Activated T-helper 1 cell treated with anti-CD3 and anti-CD28 coated beads, Interleukin-12 subunit alpha, Interleukin-12 subunit beta, Interleukin-2, Interleukin-4 antibody, amounts not matched to agents 30 ng/mL and 10 ng/mL and 1 ng/mL, durations not matched to agents 14 hours and 24 hours and 36 hours (primary cell): ENCODE data around the gene PRTN3. TPM values are rescaled to one million over a fixed set of nuclear protein-coding genes. Genes with fewer than 3 reads are reported as not detected.
A peak's percentile ranks its signal among the peaks of the same experiment; 100 is the strongest.
"Not testable (repeated sequence)": the region's sequence is repeated elsewhere in the genome, so short reads cannot be mapped to it uniquely, and the experiment has no call there.

Experiments
- DNase-seq: peaks from one replicate; pipeline ENCODE4 v3.0.0; 2021; ENCODE audit warnings: low spot score
- H3K27ac Mint-ChIP-seq: one replicate; pipeline ENCODE4 v1.8.0; 2021; ENCODE audit warnings: mild to moderate bottlenecking, mixed read lengths
- H3K27me3 Mint-ChIP-seq: one replicate; pipeline ENCODE4 v1.8.0; 2022; ENCODE audit warnings: mild to moderate bottlenecking, moderate library complexity, mixed read lengths; ENCODE audit not compliant: insufficient read depth
- H3K36me3 Mint-ChIP-seq: one replicate; pipeline ENCODE4 v1.8.0; 2021; ENCODE audit warnings: low read depth, mixed read lengths
- H3K4me1 Mint-ChIP-seq: one replicate; pipeline ENCODE4 v1.8.0; 2021; ENCODE audit warnings: low read depth, mixed read lengths
- H3K4me3 Mint-ChIP-seq: one replicate; pipeline ENCODE4 v1.8.0; 2021; ENCODE audit warnings: mild to moderate bottlenecking, moderate library complexity, mixed read lengths
- H3K9me3 Mint-ChIP-seq: one replicate; pipeline ENCODE4 v1.8.0; 2021; ENCODE audit warnings: mixed read lengths
- intact Hi-C: fragments of 100-400 bp; cut with micrococcal nuclease; formaldehyde crosslinking; loops from one replicate; pipeline ENCODE4 v1.15.1; 2024
- total RNA-seq: library from RNA; stranded (reverse); gene quantifications from 2 replicates; pipeline ENCODE4 v1.2.3, GENCODE V29; 2022

Gene PRTN3
- total RNA-seq, 1 donor from 2014 or later, result not detected

GRCh38 chr19:882871-883497 lies 42.2 kb downstream of the PRTN3 start:
- Mint-ChIP-seq H3K36me3 (peaks cover 14% of the 10 kb centered on the region), H3K4me1 (no peaks in the 10 kb centered on the region), H3K27ac (no peak overlapping the region)

GRCh38 chr19:883661-884211 lies 42.9 kb downstream of the PRTN3 start:
- Mint-ChIP-seq H3K27me3 (no peaks in the 10 kb centered on the region), H3K9me3 (no peaks in the 10 kb centered on the region), H3K4me3 (no peak overlapping the region), H3K27ac (no peak overlapping the region), H3K36me3 (peaks cover 14% of the 10 kb centered on the region), H3K4me1 (no peaks in the 10 kb centered on the region)
- DNase-seq, result no peak
- intact Hi-C loops, result no loop called here

More at GRCh38 chr19:882871-883497, 42.2 kb downstream of the PRTN3 start:
- no peak overlapping the region for H3K4me3 Mint-ChIP-seq
- no peak for DNase-seq
- no peaks in the 10 kb centered on the region for H3K27me3 Mint-ChIP-seq
- intact Hi-C loops, result no loop called here
- H3K9me3 Mint-ChIP-seq, result no peaks in the 10 kb centered on the region

- Mint-ChIP-seq H3K27ac (no peak overlapping the region), H3K36me3 (peaks cover 14% of the 10 kb centered on the region), H3K27me3 (no peaks in the 10 kb centered on the region), H3K4me1 (no peaks in the 10 kb centered on the region), H3K4me3 (no peak overlapping the region), H3K9me3 (no peaks in the 10 kb centered on the region)
- intact Hi-C loops, result no loop called here
- no peak for DNase-seq
These were observed 43.8 kb downstream of the PRTN3 start for GRCh38 chr19:884420-885211.

GRCh38 chr19:885536-886224 lies 44.9 kb downstream of the PRTN3 start:
- peaks cover 14% of the 10 kb centered on the region for H3K36me3 Mint-ChIP-seq
- no peaks in the 10 kb centered on the region for H3K27me3 Mint-ChIP-seq
- no peak overlapping the region for H3K4me3 Mint-ChIP-seq
- intact Hi-C loops, result no loop called here
- no peak for DNase-seq
- no peaks in the 10 kb centered on the region for H3K9me3 Mint-ChIP-seq
- no peaks in the 10 kb centered on the region for H3K4me1 Mint-ChIP-seq
- no peak overlapping the region for H3K27ac Mint-ChIP-seq

GRCh38 chr19:887072-887471 lies 46.3 kb downstream of the PRTN3 start:
- no peaks in the 10 kb centered on the region for H3K4me1 Mint-ChIP-seq
- H3K9me3 Mint-ChIP-seq, result no peaks in the 10 kb centered on the region
- no peak for DNase-seq
- H3K27ac Mint-ChIP-seq, result no peak overlapping the region
- intact Hi-C loops, result no loop called here
- no peak overlapping the region for H3K4me3 Mint-ChIP-seq
- no peaks in the 10 kb centered on the region for H3K27me3 Mint-ChIP-seq
- H3K36me3 Mint-ChIP-seq, result peaks cover 7% of the 10 kb centered on the region

- Mint-ChIP-seq H3K36me3 (peaks cover 6% of the 10 kb centered on the region), H3K27ac (no peak overlapping the region), H3K9me3 (no peaks in the 10 kb centered on the region), H3K27me3 (no peaks in the 10 kb centered on the region), H3K4me1 (no peaks in the 10 kb centered on the region), H3K4me3 (no peak overlapping the region)
- intact Hi-C loops, result no loop called here
- DNase-seq, result no peak
These were observed 46.8 kb downstream of the PRTN3 start for GRCh38 chr19:887599-887998.

- no peak for DNase-seq
- H3K4me3 Mint-ChIP-seq, result no peak overlapping the region
- no peak overlapping the region for H3K27ac Mint-ChIP-seq
- H3K4me1 Mint-ChIP-seq, result peaks cover 8% of the 10 kb centered on the region
- H3K36me3 Mint-ChIP-seq, result peaks cover 6% of the 10 kb centered on the region
- intact Hi-C loops, result no loop called here
- no peaks in the 10 kb centered on the region for H3K9me3 Mint-ChIP-seq
- H3K27me3 Mint-ChIP-seq, result no peaks in the 10 kb centered on the region
These were observed 48.0 kb downstream of the PRTN3 start for GRCh38 chr19:888581-889385.

GRCh38 chr19:889662-890295 lies 49.0 kb downstream of the PRTN3 start:
- Mint-ChIP-seq H3K4me1 (peaks cover 8% of the 10 kb centered on the region), H3K27me3 (no peaks in the 10 kb centered on the region), H3K9me3 (no peaks in the 10 kb centered on the region), H3K4me3 (no peak overlapping the region), H3K36me3 (peaks cover 6% of the 10 kb centered on the region), H3K27ac (no peak overlapping the region)
- no peak for DNase-seq
- intact Hi-C loops, result no loop called here

GRCh38 chr19:890831-891230 lies 50.0 kb downstream of the PRTN3 start:
- Mint-ChIP-seq H3K27me3 (no peaks in the 10 kb centered on the region), H3K36me3 (peaks cover 6% of the 10 kb centered on the region), H3K9me3 (no peaks in the 10 kb centered on the region), H3K4me3 (peak overlapping the region; percentile 81), H3K27ac (no peak overlapping the region), H3K4me1 (peaks cover 8% of the 10 kb centered on the region)
- intact Hi-C loops, result no loop called here
- DNase-seq, result no peak

- Mint-ChIP-seq H3K36me3 (peaks cover 12% of the 10 kb centered on the region), H3K4me3 (peak overlapping the region; percentile 87)
- DNase-seq, intact Hi-C loops, H3K4me1 Mint-ChIP-seq, H3K27ac Mint-ChIP-seq, H3K9me3 Mint-ChIP-seq, H3K27me3 Mint-ChIP-seq: not testable (repeated sequence)
These were observed 50.8 kb downstream of the PRTN3 start for GRCh38 chr19:891421-892200.

GRCh38 chr19:892243-892893 lies 51.6 kb downstream of the PRTN3 start:
- no peak for DNase-seq
- H3K9me3 Mint-ChIP-seq, result no peaks in the 10 kb centered on the region
- peaks cover 8% of the 10 kb centered on the region for H3K4me1 Mint-ChIP-seq
- intact Hi-C loops, result no loop called here
- peak overlapping the region; percentile 82 for H3K27ac Mint-ChIP-seq
- H3K4me3 Mint-ChIP-seq, result peak overlapping the region; percentile 87
- no peaks in the 10 kb centered on the region for H3K27me3 Mint-ChIP-seq
- H3K36me3 Mint-ChIP-seq, result peaks cover 12% of the 10 kb centered on the region
